Activated CD4-positive, alpha-beta T cell treated with anti-CD3 and anti-CD28 coated beads, Interleukin-2, amount 50 U/mL, for 48 hours (primary cell): ENCODE measurements around the gene DNALI1.
"Not testable (repeated sequence)": the region's sequence is repeated elsewhere in the genome, so short reads cannot be mapped to it uniquely, and the experiment has no call there.

Experiments used
- DNase-seq, 2 experiments: peaks; one replicate each; pipeline ENCODE4 v3.0.0-alpha.2; 2020

DNALI1 gene

DNA sequence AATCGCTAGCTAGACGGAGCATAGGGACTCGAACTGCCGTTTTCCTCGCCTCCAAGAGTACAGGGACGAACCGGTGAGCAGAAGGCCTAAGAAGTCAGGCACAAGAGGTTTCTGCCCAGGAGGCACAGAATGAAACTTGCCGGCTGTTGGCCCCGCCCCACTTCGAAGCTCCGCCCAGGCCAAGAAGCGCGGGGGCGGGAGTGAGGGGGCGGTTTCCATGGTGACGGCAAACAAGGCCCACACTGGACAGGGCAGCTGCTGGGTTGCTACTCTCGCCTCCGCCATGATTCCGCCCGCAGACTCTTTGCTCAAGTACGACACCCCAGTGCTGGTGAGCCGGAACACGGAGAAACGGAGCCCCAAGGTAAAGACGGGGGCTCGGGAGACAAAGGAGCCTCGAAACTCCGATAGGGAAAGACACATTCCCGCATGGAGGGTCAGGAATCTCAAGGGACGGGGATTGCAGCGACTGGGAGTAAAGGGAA is at the start of gene DNALI1:
Gene DNALI1 (plus strand): TSS at position 229 of the 485 bp plus-strand sequence. CDS start 55 bp downstream, at position 284.
- peak; percentile 23 to 30 for DNase-seq

DNA sequence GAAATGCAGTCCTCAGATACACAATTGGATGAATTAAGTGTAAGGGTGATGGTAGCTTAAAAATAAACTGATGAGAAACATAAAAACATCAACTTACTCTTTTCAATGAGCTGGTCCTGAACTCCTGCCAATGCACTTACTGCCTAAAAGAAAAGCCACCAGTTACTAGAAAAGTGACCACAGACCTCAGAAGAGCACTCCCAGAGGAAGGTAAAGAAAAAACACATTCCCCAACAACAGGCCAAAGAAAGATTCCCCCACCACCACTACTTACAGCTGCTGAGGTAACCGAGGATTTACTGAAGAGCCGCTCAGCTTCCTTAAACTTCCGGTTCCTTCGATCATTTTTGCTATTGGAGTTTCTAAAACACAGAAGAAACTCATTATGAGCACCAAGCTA is 47.6 kb upstream of the DNALI1 start:
- no peak for DNase-seq

DNA sequence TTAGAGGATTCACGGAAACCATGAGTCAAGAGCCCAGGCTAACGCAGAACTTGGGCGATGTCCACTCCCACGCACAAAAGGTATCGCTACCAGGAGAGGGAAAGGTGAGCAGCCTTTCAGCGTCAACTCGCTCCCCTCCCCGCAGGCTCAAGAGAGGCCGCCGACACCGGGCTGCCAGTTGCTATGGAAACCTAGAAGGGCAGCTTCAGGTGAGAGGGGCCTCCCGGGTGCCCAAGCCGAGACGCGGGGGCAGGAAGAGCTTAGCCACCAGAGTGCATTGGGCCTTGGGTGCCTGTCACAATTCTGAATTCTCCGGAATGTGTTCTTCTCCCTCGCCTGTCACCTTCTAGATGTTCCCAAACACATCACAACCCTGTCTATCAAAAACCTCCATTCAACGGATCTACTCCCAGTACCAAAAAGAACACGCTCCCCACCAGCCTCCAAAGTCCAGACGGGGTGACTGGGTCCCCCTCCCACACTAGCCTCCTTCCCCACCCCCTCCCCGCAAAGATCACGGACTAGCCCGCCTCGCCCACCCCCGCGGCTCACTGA is 42.9 kb upstream of the DNALI1 start:
- peak; percentile 66 to 76 for DNase-seq

DNA sequence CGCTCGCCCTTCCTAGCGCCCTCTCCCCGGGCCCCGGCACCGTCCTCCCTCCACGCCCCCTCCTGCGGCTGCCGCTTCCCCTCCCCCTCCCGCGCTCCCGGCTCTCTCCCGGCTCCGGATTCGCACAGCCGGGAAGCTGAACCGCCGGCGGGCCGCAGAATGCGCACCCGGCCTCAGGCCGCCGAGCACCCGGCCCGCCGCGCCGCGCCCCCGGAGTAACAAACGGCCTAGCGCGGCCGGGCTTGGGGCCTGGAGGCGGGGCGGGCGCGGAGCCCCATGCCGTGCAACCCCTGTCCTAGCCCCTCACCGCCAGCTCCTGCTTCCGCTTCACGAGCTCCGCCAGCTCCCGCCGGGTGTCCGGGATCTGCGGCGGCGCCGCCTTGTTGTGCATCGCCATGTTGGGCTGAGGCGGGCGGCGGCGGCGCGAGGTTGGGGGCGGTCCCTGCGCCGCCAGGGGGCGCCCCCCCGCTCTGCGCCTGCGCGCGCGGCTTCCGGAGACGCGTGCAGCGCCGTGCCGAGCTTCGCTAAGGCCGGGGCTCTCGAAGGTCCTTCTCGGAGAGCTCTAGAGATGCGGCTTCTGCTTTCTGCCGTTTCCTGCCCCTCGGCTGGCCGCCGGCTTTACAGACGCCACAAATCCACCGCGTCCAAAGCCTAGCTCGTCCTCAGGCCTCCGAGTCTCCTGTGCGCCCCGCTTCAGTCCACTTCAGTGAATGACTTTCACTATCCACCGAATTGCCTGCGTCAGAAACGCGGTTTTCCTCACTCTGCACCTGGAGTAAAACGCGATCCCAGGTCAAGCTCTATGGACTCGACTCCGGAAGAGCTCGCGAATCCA is 42.2 kb upstream of the DNALI1 start, which contains the start of gene MEAF6:
Gene MEAF6 (minus strand): TSS at position 417 of the 835 bp plus-strand sequence. CDS start 20 bp downstream, at position 397.
- peak; percentile 78 to 81 for DNase-seq

DNA sequence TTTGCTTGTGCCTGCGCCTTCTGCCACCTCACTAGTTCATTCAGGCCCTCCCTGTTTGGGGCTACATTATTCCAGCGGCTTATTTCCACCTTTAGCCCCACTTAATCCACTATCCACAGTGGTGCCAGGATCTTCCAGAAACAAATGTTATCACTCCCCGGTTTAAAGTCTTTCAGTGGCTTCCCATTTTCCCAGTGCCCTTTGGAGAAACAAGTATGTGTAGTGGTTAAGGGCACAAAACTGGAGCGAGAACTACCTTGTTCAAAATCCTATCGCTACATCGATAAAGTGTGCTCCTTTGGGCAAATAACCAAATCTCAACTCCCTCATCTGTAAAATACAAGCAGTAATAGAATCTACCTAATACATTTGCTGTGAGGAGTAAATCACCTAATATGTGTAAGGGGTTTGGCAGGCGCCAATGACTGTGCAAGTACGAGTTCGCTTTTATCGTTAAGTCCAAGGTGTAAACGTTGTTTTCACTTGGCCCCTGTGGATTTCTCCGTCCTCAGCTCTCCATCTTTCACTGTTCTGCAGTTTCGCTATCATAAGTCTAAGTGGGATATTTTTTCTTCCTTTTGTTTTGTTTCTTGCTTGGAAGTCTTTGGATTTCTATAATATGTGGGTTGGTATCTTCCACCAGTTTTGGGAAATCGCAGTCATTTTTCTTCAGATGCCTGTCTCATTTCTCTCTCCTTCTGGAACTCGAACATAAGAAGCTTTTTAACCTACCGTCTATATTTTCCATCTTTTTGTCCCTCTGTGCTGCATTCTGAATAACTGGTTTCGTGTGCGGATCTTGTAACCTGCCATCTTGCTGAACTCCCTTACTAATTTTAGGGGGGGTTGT is 41.3 kb upstream of the DNALI1 start:
- no peak for DNase-seq

DNA sequence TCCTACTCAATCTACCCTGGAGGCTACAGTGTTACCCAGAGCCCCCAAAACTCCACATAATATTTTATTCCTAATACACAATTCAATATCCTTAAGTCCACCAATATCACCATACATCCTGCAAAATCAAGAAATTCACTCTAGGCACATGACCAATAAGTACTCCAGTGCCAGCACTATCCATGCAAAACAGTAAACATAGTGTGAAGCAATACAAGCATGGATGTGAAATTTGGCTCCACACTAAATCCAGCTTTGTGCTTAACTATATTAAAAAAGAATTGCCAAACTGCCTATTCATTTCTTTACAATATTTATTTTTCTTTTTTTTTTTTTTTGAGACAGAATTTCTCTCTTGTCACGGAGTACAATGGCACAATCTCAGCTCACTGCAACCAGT is 39.2 kb upstream of the DNALI1 start:
- DNase-seq: no peak

DNA sequence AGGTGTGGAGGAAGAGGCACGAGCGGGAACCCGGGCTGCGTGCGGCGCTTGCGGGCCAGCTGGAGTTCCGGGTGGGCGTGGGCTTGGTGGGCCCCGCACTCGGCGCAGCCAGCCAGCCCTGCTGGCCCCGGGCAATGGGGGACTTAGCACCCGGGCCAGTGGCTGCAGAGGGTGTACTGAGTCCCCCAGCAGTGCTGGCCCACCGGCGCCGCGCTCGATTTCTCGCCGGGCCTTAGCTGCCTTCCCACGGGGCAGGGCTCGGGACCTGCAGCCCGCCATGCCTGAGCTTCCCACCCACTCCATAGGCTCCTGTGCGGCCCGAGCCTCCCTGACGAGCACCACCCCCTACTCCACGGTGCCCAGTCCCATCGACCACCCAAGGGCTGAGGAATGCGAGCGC is 38.5 kb upstream of the DNALI1 start:
- DNase-seq: not testable (repeated sequence)

DNA sequence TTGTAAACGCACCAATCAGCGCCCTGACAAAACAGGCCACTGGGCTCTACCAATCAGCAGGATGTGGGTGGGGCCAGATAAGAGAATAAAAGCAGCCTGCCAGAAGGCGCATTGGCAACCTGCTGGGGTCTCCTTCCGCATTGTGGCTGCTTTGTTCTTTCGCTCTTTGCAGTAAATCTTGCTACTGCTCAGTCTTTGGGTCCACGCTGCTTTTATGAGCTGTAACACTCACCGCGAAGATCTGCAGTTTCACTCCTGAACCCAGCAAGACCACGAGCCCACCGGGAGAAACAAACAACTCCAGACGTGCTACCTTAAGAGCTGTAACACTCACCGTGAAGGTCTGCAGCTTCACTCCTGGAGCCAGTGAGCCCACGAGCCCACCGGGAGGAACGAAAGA is 37.8 kb upstream of the DNALI1 start:
- peak; percentile 23 to 40 for DNase-seq

DNA sequence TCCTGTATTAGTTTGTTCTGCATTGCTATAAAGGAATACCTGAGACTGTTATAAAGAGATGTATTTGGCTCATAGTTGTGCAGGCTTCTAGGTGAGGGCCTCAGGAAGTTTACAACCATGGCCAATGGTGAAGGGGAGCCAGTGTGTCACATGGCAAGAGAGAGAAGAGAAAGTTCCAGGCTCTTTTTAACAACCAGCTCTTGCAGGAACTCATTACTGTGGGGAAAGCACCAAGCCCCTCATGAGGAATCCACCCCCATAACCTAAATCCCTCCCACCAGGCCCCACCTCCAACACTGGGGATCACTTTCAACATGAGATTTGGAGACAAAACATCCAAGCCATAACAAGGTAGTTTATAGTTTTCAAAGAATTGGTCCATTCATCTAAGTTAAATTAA is 37.1 kb upstream of the DNALI1 start:
- DNase-seq: no peak

DNA sequence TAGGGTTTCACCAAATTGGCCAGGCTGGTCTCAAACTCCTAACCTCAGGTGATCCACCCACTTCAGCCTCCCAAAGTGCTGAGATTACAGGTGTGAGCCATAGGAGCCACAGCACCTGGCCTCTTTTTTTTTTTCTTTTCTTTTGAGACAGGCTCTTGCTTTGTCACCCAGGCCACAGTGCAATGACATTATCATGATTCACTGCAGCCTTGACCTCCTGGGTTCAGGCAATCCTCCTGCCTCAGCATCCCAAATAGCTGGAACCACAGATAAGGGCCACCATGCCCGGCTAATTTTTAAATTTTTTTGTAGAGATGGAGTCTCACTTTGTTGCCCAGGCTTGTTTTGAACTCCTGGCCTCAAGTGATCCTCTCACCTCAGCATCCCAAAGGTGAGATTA is 26.9 kb upstream of the DNALI1 start:
- DNase-seq: not testable (repeated sequence)

DNA sequence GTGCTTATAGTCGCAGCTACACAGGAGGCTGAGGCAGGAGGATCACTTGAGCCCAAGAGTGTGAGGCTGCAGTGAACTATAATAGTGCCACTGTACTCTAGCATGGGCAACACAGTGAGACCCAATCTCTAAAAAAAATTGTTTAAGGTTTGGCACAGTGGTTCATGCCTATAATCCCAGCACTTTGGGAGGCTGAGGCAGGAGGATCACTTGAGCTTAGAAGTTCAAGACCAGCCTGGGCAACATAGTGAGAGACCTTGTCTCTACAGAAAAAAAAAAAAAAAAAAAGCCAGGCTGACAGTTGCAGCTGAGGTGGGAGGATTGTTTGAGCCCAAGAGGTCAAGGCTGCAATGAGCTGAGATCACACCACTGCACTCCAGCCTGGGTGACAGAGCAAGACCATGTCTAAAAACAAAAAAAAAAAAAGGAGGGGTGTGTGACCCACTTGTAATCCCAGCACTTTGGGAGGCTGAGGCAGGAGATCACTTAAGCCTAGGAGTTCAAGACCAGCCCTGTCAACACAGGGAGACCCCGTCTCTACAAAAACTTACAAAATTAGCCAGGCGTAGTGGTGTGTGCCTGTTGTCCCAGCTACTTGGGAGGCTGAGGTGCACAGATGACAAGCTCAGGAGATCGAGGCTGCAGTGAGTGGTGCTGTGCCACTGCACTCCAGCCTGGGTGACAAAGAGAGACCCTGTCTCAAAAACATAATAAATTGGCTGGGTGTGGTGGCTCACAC is 24.2 kb upstream of the DNALI1 start:
- not testable (repeated sequence) for DNase-seq

DNA sequence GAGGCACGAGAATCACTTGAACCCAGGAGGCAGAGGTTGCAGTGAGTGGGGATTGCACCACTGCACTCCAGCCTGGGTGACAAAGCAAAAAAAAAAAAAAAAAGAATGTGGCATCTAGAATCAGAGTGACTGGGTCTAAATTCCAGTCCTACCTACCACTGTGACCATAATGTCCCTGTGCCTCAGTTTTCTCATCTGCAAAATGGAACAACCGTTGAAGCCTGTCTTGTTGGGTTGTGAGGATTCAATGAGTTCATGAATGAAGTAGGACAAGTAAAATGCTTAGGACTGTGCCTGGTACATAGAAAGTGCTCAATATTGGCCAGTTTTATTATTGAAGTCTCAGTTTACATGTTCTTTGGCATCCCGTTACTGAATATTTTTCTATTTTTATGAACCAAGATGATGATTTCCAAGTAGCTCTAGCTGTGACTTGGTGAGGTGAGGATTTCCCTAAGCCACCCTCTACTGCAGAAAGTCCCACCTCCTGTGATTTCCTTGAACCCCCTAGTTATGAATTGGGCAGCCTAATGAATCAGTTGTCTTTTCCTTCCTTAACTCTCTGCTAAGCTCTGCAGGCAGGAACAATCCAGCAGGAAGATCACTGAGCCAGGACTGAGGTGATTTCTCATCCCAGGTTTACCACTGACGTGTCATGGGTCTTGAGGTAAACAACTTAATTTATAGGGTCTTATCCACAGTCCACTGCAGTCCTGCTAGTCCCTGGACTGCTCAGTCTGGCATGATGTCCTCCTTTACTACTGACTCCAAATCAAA is 23.2 kb upstream of the DNALI1 start:
- DNase-seq: no peak

DNA sequence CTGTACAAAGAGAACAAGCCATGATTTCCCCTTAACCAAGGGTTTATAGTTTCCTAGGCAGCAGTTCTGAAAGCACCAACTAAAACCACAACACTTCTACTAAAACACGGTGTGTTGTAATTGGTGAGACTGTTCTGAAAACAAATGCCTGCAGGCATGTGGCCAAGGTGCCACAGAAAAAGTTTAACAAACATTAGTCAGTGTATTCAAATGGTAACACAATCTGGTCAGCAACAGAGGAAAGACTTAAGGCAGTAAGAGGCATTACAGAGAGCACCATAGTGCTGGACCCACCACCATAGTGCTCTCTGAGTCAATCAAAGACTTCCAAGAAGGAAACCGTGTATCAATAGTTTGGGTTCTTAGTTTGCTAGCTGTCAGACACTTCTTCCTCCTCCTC is 19.4 kb upstream of the DNALI1 start:
- DNase-seq: peak in 1 of 2 experiments; percentile 10

DNA sequence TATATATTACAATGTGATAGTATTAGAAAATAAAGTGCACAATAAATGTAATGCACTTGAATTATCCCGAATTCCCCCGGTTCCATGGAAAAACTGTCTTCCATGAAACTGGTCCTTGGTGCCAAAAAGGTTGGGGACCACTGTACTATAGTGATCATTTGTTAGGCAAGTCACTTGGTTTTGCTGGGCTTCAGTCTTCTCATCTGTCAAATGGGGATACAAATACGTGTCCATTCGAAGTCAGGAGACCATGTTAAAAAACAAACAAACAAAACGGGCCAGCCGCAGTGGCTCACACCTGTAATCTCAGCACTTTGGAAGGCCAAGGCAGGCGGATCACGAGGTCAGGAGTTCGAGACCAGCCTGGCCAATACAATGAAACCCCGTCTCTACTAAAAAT is 17.6 kb upstream of the DNALI1 start:
- DNase-seq: not testable (repeated sequence)

DNA sequence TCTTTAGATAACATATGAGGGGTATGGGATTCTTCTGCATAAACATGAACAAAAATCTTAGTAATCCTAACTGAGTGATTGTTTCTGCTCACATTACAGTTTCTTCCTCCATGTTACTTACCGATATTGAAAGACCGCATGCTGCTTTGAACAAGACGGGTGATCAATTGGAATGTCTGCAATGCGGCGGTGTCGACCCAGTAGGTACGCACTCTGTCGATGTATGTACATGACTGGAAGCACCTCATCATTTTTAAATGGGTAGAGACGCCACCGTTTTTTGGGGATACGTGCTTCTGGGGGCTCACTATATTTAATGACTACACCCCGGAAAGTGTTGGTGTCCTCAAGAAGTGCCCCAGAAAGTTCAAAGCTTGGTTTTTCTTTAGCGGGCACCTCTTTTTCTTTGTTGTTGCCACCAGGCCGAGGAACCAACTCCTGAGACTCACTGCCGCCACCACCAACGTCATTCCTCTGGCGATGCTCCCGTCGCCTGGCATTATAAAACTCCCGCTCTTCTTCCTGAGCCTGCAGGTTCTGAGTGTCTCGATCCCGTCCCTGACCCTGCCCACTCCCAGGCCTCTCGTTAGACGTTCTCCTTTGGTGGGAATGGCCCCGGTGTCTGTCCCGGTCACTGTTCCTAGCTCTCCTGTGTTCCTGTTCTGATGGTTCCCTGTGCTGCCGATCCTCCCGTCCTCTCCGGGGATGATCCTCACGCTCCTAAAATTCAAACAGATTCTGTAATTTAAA is 16.5 kb upstream of the DNALI1 start:
- no peak for DNase-seq

DNA sequence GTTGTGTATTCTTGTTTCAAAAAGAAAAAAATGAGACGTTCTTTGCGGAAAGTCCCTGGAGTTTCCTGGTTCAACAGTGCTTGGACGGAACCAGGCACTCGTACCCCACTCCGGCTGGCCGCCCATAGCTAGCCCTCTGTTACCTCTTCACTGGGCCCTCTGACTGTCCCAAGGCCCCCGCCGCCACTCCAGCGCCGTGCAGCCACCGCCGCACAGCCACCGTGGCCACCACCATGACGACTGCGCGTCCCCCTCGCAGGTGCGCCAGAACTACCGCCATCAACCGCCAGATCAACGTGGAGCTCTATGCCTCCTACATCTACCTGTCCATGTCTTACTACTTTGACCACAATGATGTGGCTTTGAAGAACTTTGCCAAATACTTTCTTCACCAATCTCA is 12.2 kb upstream of the DNALI1 start:
- DNase-seq: no peak

DNA sequence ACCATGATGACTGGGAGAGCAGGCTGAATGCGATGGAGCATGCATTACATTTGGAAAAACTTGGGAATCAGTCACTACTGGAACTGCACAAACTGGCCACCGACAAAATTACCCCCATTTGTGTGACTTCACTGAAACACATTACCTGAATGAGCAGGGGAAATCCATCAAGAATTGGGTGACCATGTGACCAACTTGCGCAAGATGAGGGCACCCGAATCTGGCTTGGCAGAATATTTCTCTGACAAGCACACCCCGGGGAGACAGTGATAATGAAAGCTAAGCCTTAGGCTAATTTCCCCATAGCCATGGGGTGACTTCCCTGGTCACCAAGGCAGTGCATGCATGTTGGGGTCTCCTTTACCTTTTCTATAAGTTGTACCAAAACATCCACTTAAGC is 11.7 kb upstream of the DNALI1 start:
- DNase-seq: no peak

DNA sequence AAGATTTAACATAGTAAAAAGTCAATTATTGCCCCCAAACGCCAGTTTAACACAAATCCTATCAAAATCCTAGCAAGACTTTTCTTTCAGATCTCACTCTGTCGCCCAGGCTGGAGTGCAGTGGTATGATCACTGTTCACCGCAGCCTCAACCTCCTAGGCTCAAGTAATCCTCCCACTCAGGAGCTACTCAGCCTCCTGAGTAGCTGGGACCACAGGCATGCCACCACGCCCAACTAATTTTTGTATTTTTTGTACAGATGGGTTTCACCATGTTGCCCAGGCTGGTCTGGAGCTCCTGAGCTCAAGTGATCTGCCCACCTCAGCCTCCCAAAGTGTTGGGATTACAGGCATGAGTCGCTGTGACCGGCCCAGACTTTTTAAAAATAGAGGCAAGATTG is 7.4 kb upstream of the DNALI1 start:
- no peak for DNase-seq

DNA sequence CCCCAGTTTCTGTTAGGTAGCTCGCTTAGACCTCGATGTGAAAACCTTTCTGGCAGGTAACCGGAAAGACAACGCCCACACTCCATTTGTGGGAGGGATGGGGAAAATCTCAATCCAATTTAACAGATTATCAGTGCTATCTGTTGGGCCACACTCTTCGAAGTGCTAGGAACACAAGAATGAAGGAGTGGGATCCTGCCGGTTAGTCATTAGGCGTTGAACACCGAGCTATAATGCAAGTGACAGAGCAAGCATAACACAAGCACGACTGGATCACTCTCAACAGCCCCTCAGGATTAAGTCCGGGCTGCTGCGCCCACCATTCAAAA is 3.2 kb upstream of the DNALI1 start:
- DNase-seq: no peak

DNA sequence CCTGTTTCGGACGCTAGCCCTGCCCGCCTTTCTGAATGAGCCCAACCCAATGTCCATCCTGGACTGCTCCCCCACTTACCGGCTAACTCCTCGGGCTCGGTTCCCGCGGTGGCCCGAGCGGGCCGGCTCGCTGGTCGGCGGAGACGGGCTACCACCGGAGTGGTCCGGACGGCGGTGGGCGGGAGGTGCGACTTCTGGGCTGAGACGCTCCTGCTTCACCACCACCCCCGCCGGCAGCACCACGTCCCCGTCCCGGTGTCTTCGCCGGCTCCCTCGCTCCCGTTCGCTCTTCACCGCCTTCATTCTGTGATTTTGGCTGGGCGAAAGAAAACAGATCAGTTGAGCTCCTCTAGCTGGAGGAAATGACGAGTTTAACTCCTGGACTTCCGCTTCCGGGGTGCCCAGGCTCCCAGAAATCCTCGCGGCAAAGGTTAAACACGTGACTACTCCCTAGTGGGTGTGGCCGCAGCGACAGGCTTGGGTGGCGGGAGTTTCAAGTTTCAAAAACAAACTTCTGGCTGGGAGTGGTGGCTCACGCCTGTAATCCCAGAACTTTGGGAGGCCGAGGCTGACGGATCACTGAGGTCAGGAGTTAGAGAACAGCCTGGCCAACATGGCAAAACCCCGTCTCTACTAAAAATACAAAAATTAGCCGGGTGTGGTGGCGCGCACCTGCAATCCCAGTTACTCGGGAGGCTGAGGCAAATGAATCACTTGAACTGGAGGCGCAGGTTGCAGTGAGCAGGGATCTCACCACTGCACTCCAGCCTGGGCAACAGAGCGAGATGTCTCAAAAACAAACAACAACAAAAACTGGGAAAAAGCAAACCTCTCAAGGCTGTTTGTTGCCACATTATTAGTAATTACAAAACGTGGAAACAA is 2.6 kb upstream of the DNALI1 start, which contains the start of gene SNIP1:
Gene SNIP1 (minus strand): TSS at position 367 of the 882 bp plus-strand sequence. CDS start 64 bp downstream, at position 303.
- DNase-seq: peak; percentile 86 to 91
